Muscle of leg (tissue), 11 donors: ENCODE results near the gene SLC12A3. TPM values are rescaled to one million over a fixed set of nuclear protein-coding genes. Genes with fewer than 3 reads are reported as not detected.

Source experiments
- DNase-seq: peaks from one replicate; pipeline ENCODE4 v3.0.0; 2013
- H3K27ac ChIP-seq: one replicate; pipeline ENCODE4 v1.5.1; 2013; ENCODE audit warnings: mild to moderate bottlenecking, low read length, control low read depth
- H3K27me3 ChIP-seq: one replicate; pipeline ENCODE4 v1.6.1; 2013; ENCODE audit warnings: low read length; ENCODE audit not compliant: control insufficient read depth, insufficient read depth
- H3K36me3 ChIP-seq: one replicate; pipeline ENCODE4 v1.6.1; 2013; ENCODE audit warnings: low read length; ENCODE audit not compliant: control insufficient read depth, insufficient read depth
- H3K4me1 ChIP-seq: one replicate; pipeline ENCODE4 v1.6.1; 2013; ENCODE audit warnings: low read length; ENCODE audit not compliant: control insufficient read depth, insufficient read depth
- H3K4me3 ChIP-seq: one replicate; pipeline ENCODE4 v1.5.1; 2013; ENCODE audit warnings: low read length, control low read depth
- H3K9me3 ChIP-seq: replicated peaks from 2 replicates; pipeline ENCODE4 v1.6.1; 2013; ENCODE audit warnings: low read depth, low read length; ENCODE audit not compliant: control insufficient read depth
- WGBS: methylation state at CpG from one replicate; pipeline ENCODE4 v1.1.5; 2013; ENCODE audit warnings: missing lambda C conversion rate; ENCODE audit not compliant: insufficient coverage; 5-methylcytosine and 5-hydroxymethylcytosine counted together
- polyA plus RNA-seq, 8 donors: library from polyadenylated mRNA; unstranded; fragments of 120-200 nt; gene quantifications; one replicate each; pipeline versions ENCODE4 v1.2.1 to v1.2.3, GENCODE V29; 2013; ENCODE audit warnings: inconsistent platforms in 1 of 8, low replicate concordance in 1 of 8; ENCODE audit not compliant: insufficient read length in 8 of 8, insufficient read depth in 1 of 8
- total RNA-seq: library from RNA; stranded (reverse); fragments of 120-200 nt; gene quantifications from one replicate; pipeline ENCODE4 v1.2.4, GENCODE V29; 2013

Gene SLC12A3
- total and polyA plus RNA-seq, 9 donors = 0.03 to 0.07 (median 0.04) TPM; not detected in 2

DNA sequence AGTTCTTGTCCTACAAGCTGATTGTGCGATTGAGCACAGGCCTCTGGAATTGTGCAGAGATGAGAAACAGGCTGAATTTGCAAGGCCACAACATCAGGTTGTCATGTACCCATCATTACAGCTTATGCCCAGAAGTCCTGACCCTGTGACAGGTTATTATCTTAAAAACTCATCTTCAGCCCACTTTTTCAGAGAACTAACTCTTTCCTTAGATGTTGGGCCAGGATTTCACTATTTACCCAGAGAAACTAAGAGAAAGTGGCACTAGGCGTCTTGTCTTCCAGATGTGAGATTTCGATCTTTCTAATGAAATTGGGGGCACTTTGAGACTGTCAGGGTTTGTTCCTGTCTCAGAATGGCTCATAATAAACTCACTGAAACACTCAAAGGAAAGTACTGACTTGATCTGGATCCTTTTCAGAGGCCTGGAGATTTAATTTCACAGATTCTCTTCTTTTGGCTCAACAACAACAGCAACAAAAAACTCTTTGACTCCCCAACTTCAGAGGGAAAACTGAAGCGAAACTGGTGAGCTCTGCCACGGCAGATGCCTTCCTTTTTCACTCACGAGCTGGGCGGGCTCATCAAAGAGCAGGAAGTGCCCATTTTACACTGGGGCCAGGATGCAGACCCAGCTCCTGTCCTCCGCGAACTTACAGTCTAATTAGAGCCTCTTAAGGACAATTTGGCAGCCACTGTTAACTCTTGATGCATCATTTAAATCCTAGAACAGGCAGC is 17.7 kb upstream of the SLC12A3 start:
- no peak overlapping the region for H3K4me3 ChIP-seq
- peaks cover 30% of the 10 kb centered on the region for H3K36me3 ChIP-seq
- no peaks in the 10 kb centered on the region for H3K9me3 ChIP-seq
- no peaks in the 10 kb centered on the region for H3K27me3 ChIP-seq
- 50% methylated on average over 7 of the region's 9 CpGs for WGBS
- no peak overlapping the region for H3K27ac ChIP-seq
- peaks cover 16% of the 10 kb centered on the region for H3K4me1 ChIP-seq
- peak; percentile 41 for DNase-seq

DNA sequence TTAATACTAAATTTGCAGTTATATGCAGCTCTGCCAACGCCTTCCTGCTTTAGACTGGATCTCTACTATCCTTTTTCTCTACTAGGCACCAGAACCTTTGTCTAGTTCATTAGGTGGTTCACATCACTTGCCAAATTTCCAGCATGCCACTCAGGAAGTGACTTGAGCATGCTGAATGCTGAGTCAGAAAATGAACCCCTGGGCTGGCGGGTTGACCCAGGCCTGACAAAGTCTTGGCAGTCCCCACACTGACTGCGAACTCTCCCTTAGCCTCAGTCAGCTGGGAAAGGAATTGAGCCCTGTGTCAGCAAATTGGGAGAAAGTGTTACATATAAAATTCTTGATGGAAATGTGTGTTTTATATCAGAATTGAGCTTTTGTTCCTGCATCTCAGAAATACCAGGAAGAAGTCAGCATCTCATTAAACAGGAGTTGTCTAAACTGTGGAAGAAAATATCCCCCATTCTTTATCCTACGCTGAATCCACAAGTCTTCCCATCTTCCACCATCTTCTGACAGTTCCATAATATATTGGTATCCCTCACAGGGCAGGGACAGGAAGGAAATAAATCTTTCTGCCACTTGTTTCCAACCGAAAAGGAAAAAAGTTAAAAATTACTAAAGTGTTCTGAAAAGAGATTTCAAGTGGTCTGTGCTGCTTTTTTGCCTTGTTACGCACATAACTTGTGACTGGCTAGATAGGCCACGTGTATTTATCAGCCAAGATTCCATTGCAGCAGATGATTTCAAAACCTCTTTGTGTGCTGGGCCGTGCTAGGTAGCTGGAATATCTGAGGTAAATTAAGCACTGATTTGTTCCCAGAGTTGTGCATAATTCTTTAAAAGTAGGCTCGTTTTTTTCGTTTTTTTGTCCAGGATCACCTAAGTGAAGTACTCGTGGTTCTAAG is 16.7 kb upstream of the SLC12A3 start:
- Histone ChIP-seq H3K27me3 (no peaks in the 10 kb centered on the region), H3K36me3 (peaks cover 21% of the 10 kb centered on the region), H3K4me3 (no peak overlapping the region), H3K27ac (no peak overlapping the region), H3K4me1 (peaks cover 16% of the 10 kb centered on the region), H3K9me3 (no peaks in the 10 kb centered on the region)
- WGBS = 68% methylated on average over 9 of the region's 11 CpGs
- DNase-seq = peak; percentile 44

DNA sequence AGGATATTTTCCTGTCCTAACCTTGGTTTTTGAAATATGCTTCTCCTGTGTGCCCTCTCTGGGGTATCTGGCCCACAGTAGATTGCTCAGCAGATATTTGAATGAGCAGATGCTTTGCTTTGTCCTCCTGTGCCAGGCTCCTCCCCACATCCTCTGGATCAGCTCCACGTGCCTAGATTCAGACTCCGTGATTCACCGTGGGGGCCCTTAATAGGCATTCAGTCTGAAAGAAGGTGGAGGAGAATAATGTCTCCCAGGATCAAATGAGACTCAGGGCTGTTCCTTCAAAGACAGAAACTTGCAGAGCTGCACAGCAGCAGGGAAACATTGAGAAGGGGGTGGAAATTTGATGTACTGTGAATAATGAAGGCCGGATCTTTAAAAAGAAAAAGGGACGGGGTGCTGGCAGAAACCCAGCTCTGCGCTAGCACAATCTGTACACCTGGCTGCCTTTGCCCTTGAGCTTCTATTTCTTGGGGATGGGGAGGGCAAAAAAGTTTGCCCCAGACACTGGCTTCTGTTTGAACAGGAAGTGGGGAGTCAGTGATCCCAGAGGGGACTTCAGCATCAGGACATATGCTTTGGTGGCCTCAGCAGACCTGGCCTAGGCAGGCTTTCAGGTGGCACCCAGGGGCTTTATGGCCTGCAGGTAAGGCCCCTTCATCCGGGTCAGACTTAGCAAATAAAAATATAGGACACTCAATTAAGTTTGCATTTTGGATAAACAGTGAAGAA is 15.9 kb upstream of the SLC12A3 start:
- Histone ChIP-seq H3K27me3 (no peaks in the 10 kb centered on the region), H3K9me3 (no peaks in the 10 kb centered on the region), H3K27ac (no peak overlapping the region), H3K36me3 (peaks cover 16% of the 10 kb centered on the region), H3K4me3 (no peak overlapping the region), H3K4me1 (peaks cover 16% of the 10 kb centered on the region)
- whole genome bisulfite sequencing = 24% methylated on average over 6 of the region's 7 CpGs
- DNase-seq = peak; percentile 35

DNA sequence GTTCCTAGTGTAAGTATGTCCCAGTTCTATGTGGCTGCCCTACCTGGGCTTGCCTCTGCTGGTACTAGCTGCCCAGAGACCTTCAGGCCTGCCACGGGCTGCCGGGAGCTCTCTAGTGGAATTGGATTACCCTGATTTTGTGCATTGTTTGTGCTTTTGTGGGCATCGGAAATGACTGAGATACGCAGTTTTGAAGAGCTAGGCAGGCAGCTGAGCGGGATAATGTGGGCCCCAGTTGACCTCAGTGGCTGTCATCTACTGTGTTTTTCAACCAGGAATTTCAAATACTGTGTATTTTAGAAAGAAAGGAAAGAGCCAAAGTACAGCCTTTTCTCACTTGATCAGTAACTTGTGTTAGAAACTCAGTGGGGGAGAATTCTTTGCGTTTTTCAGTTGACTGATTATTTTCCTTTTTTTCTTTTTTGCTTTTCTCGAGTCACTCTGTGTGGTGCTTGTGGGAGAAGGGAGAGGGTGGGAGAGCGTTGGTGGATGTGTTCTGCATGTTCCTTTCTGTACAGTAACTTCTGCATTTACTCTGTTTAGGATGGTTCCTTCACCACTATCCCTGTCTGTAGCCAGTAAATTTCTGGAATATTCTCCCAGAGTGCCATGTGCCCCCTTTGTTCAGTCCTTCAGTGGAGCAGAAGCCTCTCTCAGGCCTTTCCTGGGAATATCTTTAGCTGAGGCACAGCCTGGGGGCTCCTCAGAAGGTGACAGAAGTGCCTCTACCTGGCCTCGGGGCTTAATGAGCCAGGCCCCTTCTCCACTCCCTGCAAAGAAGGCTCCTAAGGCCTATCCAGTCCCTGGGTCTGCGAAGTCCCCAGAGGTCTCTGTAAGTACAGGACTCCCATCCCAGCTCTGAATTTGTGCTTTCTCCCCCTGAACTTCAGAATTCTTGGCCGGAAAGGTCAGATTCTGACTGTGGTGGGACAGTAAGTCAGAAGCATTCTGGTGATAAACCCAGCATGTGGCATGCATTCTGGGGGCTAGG is 15.0 kb upstream of the SLC12A3 start:
- H3K9me3 ChIP-seq = no peaks in the 10 kb centered on the region
- H3K27ac ChIP-seq = no peak overlapping the region
- no peak for DNase-seq
- H3K36me3 ChIP-seq = peaks cover 11% of the 10 kb centered on the region
- H3K4me3 ChIP-seq = no peak overlapping the region
- H3K4me1 ChIP-seq = peaks cover 16% of the 10 kb centered on the region
- 80% methylated on average over 9 of the region's 11 CpGs for WGBS
- no peaks in the 10 kb centered on the region for H3K27me3 ChIP-seq

DNA sequence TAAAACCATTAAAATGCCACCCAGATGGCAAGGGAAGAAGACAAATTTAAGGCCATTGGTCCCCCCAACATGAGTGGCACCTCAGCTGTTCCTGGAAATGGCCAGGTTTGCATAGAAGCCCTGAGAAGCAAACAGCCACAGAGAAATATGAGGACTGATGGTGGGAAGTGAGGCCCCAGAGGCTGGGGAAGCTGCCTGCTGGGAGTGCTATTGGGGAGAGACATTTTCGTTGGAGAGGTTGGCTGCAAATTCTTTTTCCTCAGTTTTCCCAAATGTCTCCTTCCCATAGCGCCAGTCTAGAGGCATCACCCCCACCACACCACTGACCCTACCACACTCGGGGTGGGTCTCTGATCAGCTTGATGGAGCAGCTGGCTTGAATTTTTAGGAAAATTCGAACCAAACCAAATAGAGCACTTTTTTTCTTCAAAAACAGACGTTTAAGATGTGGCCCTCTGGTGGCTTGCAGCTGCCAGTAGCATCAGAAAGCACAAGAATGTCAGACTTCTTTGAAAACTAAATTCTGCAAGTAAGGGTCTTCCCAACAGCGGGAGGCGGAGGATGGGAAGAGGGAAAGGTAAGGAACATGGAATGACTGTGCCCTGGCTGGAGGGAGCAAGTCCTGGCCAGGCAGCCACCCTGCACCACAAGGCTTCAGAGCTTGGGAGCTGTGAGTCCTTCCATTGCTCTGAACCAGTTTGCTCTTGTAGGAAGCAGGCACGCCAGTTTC is 13.2 kb upstream of the SLC12A3 start:
- Histone ChIP-seq H3K27ac (no peak overlapping the region), H3K27me3 (no peaks in the 10 kb centered on the region), H3K4me3 (no peak overlapping the region), H3K4me1 (peaks cover 16% of the 10 kb centered on the region), H3K36me3 (no peaks in the 10 kb centered on the region), H3K9me3 (no peaks in the 10 kb centered on the region)
- 64% methylated on average over 4 of the region's 8 CpGs for WGBS
- DNase-seq = no peak

DNA sequence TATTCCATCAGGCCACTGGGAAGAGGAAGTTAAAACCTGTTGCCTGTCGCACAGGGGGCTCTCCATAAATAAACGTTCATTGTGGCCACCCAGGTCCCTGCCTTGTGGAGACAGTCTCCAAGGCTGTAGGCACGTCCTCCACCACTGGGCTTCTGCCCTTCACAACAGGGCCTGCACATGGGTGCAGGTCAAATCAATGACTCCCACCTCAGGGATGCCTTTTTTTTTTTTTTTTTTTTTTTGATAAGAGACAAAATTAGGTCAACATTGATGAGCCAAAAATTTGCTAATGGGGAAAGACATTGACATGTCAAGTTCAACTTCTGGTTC is 12.6 kb upstream of the SLC12A3 start:
- H3K27me3 ChIP-seq = no peaks in the 10 kb centered on the region
- H3K36me3 ChIP-seq = no peaks in the 10 kb centered on the region
- H3K4me3 ChIP-seq = no peak overlapping the region
- H3K9me3 ChIP-seq = no peaks in the 10 kb centered on the region
- DNase-seq = no peak
- 50% methylated on average over 3 of the region's 3 CpGs for WGBS
- H3K27ac ChIP-seq = no peak overlapping the region
- H3K4me1 ChIP-seq = peaks cover 16% of the 10 kb centered on the region

DNA sequence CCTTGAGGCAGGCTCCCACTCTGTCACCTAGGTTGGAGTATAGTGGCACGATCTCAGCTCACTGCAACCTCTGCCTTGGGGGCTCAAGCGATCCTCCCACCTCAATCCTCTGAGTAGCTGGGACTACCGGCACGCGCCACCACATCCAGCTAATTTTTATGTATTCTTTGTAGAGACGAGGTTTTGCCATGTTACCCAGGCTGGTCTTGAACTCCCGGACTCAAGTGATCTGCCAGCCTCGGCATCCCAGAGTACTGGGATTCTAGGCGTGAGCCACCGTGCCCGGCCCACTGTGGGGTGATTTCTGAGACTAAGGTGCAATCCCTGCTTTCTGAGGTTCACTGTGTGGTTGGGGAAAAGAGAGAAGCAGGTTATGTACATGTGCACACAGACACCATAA is 12.0 kb upstream of the SLC12A3 start:
- 97% methylated on average over 6 of the region's 11 CpGs for WGBS
- H3K4me3 ChIP-seq = no peak overlapping the region
- H3K9me3 ChIP-seq = no peaks in the 10 kb centered on the region
- peaks cover 16% of the 10 kb centered on the region for H3K4me1 ChIP-seq
- DNase-seq = no peak
- H3K27me3 ChIP-seq = no peaks in the 10 kb centered on the region
- H3K27ac ChIP-seq = no peak overlapping the region
- no peaks in the 10 kb centered on the region for H3K36me3 ChIP-seq

DNA sequence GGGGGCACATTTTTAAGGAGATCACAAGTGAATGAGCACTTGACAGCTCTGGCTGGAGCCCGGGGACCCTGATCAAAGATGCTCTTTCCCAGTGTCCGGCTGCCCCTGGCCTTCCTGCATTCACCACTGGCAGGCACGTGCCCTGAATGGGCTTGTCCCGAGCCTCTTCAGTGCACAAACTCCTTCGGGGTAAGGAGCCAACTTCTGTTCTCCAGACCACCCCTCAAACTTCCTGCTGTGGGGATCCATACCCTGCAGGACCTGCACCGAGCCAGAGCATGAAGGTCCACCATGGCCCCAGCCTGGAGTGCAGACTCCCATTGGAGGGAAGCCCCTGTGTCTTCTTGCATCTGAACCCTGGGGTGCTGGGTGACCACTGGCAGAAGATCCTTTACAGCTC is 9.8 kb upstream of the SLC12A3 start:
- peaks cover 11% of the 10 kb centered on the region for H3K4me1 ChIP-seq
- no peaks in the 10 kb centered on the region for H3K9me3 ChIP-seq
- no peaks in the 10 kb centered on the region for H3K27me3 ChIP-seq
- DNase-seq = no peak
- no peaks in the 10 kb centered on the region for H3K36me3 ChIP-seq
- no peak overlapping the region for H3K27ac ChIP-seq
- H3K4me3 ChIP-seq = no peak overlapping the region
- 92% methylated on average over 6 of the region's 6 CpGs for WGBS

DNA sequence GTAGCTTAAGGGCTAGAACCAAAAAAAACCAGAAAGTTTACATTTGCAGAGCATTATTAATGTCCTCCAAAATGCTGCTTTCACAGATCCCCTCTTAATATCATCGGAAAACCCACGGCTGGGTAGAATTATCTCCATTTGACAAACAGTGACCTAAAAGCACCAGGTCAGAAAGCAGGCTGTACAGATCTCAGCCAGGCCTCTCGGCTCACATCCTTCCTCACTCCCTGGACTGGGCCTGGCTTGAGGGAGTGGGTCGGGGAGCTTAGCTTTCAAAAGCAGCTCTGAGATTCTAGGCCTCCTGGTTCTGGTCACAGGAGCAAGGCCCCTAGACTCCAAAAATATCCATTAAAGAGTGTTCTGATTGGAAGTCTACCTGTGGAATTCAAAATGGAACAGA is 9.1 kb upstream of the SLC12A3 start:
- no peaks in the 10 kb centered on the region for H3K9me3 ChIP-seq
- WGBS = no CpG with 5 or more reads among the region's 4 CpGs

More for the DNA sequence above, 9.1 kb upstream of the SLC12A3 start:
- Histone ChIP-seq H3K4me3 (no peak overlapping the region), H3K4me1 (peaks cover 18% of the 10 kb centered on the region), H3K27me3 (no peaks in the 10 kb centered on the region), H3K36me3 (no peaks in the 10 kb centered on the region), H3K27ac (no peak overlapping the region)
- DNase-seq = no peak
